WTC11 (cell line): Measurements from ENCODE around the gene FER. TPM values are rescaled to one million over a fixed set of nuclear protein-coding genes. Genes with fewer than 3 reads are reported as not detected.

Source experiments
- AFF4 ChIP-seq: sonication (generic); formaldehyde crosslinking; IDR thresholded peaks from 2 replicates; pipeline ENCODE4 v1.8.1; 2023; ENCODE audit warnings: mild to moderate bottlenecking, missing genetic modification reagents, borderline replicate concordance
- ARID4B ChIP-seq: sonication (generic); formaldehyde crosslinking; IDR thresholded peaks from 2 replicates; pipeline ENCODE4 v1.8.0; 2023; ENCODE audit warnings: missing genetic modification reagents, mild to moderate bottlenecking, borderline replicate concordance
- ATF1 ChIP-seq: sonication (generic); formaldehyde crosslinking; IDR thresholded peaks from 2 replicates; pipeline ENCODE4 v1.8.1; 2023; ENCODE audit warnings: mild to moderate bottlenecking, moderate library complexity, missing genetic modification reagents
- ATF2 ChIP-seq: sonication (generic); formaldehyde crosslinking; IDR thresholded peaks from 2 replicates; pipeline ENCODE4 v1.8.1; 2022; ENCODE audit warnings: low read depth, missing genetic modification reagents, borderline replicate concordance
- CREB1 ChIP-seq: sonication (generic); formaldehyde crosslinking; IDR thresholded peaks from 2 replicates; pipeline ENCODE4 v1.8.0; 2023; ENCODE audit warnings: mild to moderate bottlenecking, missing genetic modification reagents
- E2F4 ChIP-seq: sonication (generic); formaldehyde crosslinking; IDR thresholded peaks from 2 replicates; pipeline ENCODE4 v1.8.1; 2022; ENCODE audit warnings: low read depth, mild to moderate bottlenecking, moderate library complexity, missing genetic modification reagents, borderline replicate concordance
- FOXP1 ChIP-seq: sonication (generic); formaldehyde crosslinking; IDR thresholded peaks from 2 replicates; pipeline ENCODE4 v1.8.0; 2022; ENCODE audit warnings: missing genetic modification reagents, mild to moderate bottlenecking, moderate library complexity, borderline replicate concordance
- GABPB1 ChIP-seq: sonication (generic); formaldehyde crosslinking; IDR thresholded peaks from 2 replicates; pipeline ENCODE4 v1.8.1; 2023; ENCODE audit warnings: mild to moderate bottlenecking, missing genetic modification reagents
- GRHL2 ChIP-seq: fragments of 250-450 bp; sonication (Bioruptor Pico); IDR thresholded peaks from 2 replicates; pipeline ENCODE4 v1.8.0; 2022; ENCODE audit warnings: mild to moderate bottlenecking, moderate library complexity; ENCODE audit not compliant: insufficient replicate concordance, severe bottlenecking
- GTF2I ChIP-seq: fragments of 250-450 bp; sonication (Bioruptor Pico); conservative IDR thresholded peaks from 2 replicates; pipeline ENCODE4 v1.4.0; 2021; ENCODE audit warnings: mild to moderate bottlenecking
- IRF2 ChIP-seq: sonication (generic); formaldehyde crosslinking; IDR thresholded peaks from 2 replicates; pipeline ENCODE4 v1.8.0; 2022; ENCODE audit warnings: low read depth, missing genetic modification reagents, borderline replicate concordance
- MLX ChIP-seq: sonication (generic); formaldehyde crosslinking; IDR thresholded peaks from 2 replicates; pipeline ENCODE4 v1.8.1; 2023; ENCODE audit warnings: mild to moderate bottlenecking, missing genetic modification reagents, moderate library complexity
- NR1H2 ChIP-seq: sonication (generic); formaldehyde crosslinking; IDR thresholded peaks from 2 replicates; pipeline ENCODE4 v1.9.0; 2021; ENCODE audit warnings: mild to moderate bottlenecking, moderate library complexity, missing genetic modification reagents
- PRRX2 ChIP-seq: fragments of 250-450 bp; sonication (Bioruptor Pico); IDR thresholded peaks from 2 replicates; pipeline ENCODE4 v1.8.0; 2021; ENCODE audit warnings: mild to moderate bottlenecking
- RELA ChIP-seq: sonication (generic); formaldehyde crosslinking; IDR thresholded peaks from 2 replicates; pipeline ENCODE4 v1.8.1; 2022; ENCODE audit warnings: missing genetic modification reagents, mild to moderate bottlenecking, borderline replicate concordance
- SOX15 ChIP-seq: fragments of 250-450 bp; sonication (Bioruptor Pico); IDR thresholded peaks from 2 replicates; pipeline ENCODE4 v1.9.0; 2021; ENCODE audit warnings: mild to moderate bottlenecking
- SP1 ChIP-seq: sonication (generic); formaldehyde crosslinking; conservative IDR thresholded peaks from 2 replicates; pipeline ENCODE4 v1.8.1; 2022; ENCODE audit warnings: missing genetic modification reagents
- TP53 ChIP-seq: sonication (generic); formaldehyde crosslinking; IDR thresholded peaks from 2 replicates; pipeline ENCODE4 v1.8.1; 2023; ENCODE audit warnings: mild to moderate bottlenecking, missing genetic modification reagents
- ZBTB21 ChIP-seq: sonication (generic); formaldehyde crosslinking; IDR thresholded peaks from 2 replicates; pipeline ENCODE4 v1.8.1; 2023; ENCODE audit warnings: mild to moderate bottlenecking, missing genetic modification reagents, borderline replicate concordance
- ZNF219 ChIP-seq: sonication (generic); formaldehyde crosslinking; IDR thresholded peaks from 2 replicates; pipeline ENCODE4 v1.8.0; 2023; ENCODE audit warnings: missing genetic modification reagents, mild to moderate bottlenecking, borderline replicate concordance
- ZNF263 ChIP-seq: sonication (generic); formaldehyde crosslinking; IDR thresholded peaks from 2 replicates; pipeline ENCODE4 v1.8.1; 2022; ENCODE audit warnings: low read depth, mild to moderate bottlenecking, moderate library complexity, missing genetic modification reagents
- ZNF317 ChIP-seq: sonication (generic); formaldehyde crosslinking; IDR thresholded peaks from 2 replicates; pipeline ENCODE4 v1.8.1; 2023; ENCODE audit warnings: low read depth, mild to moderate bottlenecking, moderate library complexity, missing genetic modification reagents, borderline replicate concordance
- ZSCAN18 ChIP-seq: fragments of 250-450 bp; sonication (Bioruptor Pico); IDR thresholded peaks from 2 replicates; pipeline ENCODE4 v2.1.2; 2022; ENCODE audit warnings: mild to moderate bottlenecking, moderate library complexity
- total RNA-seq: library from RNA; stranded (reverse); gene quantifications from 3 replicates; pipeline ENCODE4 v1.2.3, GENCODE V29; 2021

FER gene
- total RNA-seq, 1 experiment from 2014 or later = 13.8 TPM

- no peak for TF ChIP-seq GRHL2
- no peak; the same call in 1 of the 2 replicates for TF ChIP-seq ZNF317 (CRISPR knock-in tag)
- peak; percentile 87; the same call in 1 of the 2 replicates for TF ChIP-seq TP53 (CRISPR knock-in tag)
- TF ChIP-seq NR1H2 = no peak
- no peak for TF ChIP-seq PRRX2 (CRISPR knock-in tag)
- no peak for TF ChIP-seq GTF2I (CRISPR knock-in tag)
- TF ChIP-seq IRF2 = no peak
- TF ChIP-seq ZNF219 (CRISPR knock-in tag) = peak; percentile 89; the same call in 1 of the 2 replicates
- no peak for TF ChIP-seq ZSCAN18
- TF ChIP-seq SOX15 (CRISPR knock-in tag) = no peak
- peak; percentile 70 for TF ChIP-seq SP1
- TF ChIP-seq ARID4B (CRISPR knock-in tag) = peak; percentile 94
- peak; percentile 82; the same call in 1 of the 2 replicates for TF ChIP-seq RELA (CRISPR knock-in tag)
- peak; percentile 90; the same call in 1 of the 2 replicates for TF ChIP-seq ATF1 (CRISPR knock-in tag)
- TF ChIP-seq ATF2 (CRISPR knock-in tag) = no peak
- peak; percentile 67 for TF ChIP-seq ZNF263 (CRISPR knock-in tag)
- TF ChIP-seq MLX (CRISPR knock-in tag) = 0 out of 2 replicates have a peak, but pooled peaks have one; percentile 81
- peak; percentile 92 for TF ChIP-seq AFF4
- no peak for TF ChIP-seq E2F4 (CRISPR knock-in tag)
- TF ChIP-seq ZBTB21 = 0 out of 2 replicates have a peak, but pooled peaks have one; percentile 89
- peak; percentile 97 for TF ChIP-seq FOXP1 (CRISPR knock-in tag)
- TF ChIP-seq CREB1 (CRISPR knock-in tag) = peak; percentile 41; the same call in 1 of the 2 replicates
- TF ChIP-seq GABPB1 = peak; percentile 73; the same call in 1 of the 2 replicates
These were observed 19.8 kb upstream of the FER start (continued) for GRCh38 chr5:108727651-108728565.
